Measurements from ENCODE around the gene MKNK1.

Gene MKNK1

DNA sequence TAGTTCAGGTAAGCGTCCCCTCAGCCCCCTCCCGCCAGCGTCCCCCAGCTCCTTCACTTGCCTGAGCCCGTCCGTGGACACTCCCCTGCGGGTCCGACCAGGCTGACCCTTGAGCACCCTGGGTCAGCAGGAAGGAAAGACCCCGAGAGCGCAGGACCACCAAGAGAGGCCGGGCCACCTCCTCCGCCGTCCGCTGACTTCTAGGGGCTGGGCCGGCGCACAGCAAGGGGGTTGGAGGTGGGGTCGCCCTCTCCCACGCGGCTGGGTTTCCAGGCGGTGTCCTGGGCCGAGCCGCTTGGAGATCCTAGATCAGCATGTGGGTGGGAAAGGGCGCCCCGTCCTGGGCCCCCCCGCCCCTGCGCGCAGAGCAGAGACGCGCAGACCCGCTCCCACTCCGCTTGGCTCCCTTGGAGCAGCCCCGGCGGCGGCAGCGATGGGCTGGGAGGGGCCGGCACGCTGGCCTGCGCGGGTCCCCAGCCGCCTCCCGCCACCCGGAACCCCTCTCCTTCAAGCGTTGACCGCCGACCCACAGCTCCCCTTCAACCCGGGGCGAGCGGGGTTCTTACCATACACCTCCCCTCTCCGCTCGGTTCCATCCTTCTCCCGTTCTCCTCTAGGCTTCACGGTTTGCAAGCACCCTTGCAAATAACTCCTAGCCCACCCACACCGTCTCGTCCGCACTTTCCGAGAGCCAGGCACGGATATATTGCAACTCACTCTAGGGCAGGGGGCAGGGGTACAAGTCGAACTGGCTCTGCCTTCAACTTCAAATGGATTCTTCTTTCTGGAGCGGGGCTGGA lies 60.1 kb downstream of the MKNK1 start:
- Histone ChIP-seq H2AFZ (ENCODE audit: low read depth, low read length, severe bottlenecking) (no peak overlapping the region), H3K27me3 (ENCODE audit: low read length) (no peaks in the 10 kb centered on the region), H3K9me3 (ENCODE audit: insufficient read depth, low read length) (no peaks in the 10 kb centered on the region), H3K27ac (ENCODE audit: low read depth, low read length) (no peak overlapping the region), H3K9ac (ENCODE audit: low read length) (no peak overlapping the region), H3K4me2 (ENCODE audit: low read depth, low read length, poor library complexity, severe bottlenecking) (no peak overlapping the region), H3F3A (ENCODE audit: insufficient read depth) (no peaks in the 10 kb centered on the region), H3K4me3 (ENCODE audit: insufficient read depth, low read length, poor library complexity, severe bottlenecking) (no peak overlapping the region), H3K36me3 (ENCODE audit: low read length) (no peaks in the 10 kb centered on the region), H4K20me1 (ENCODE audit: low read depth, low read length) (no peaks in the 10 kb centered on the region), H3K9me2 (replicated peaks; ENCODE audit: insufficient read depth, low read length) (no peaks in the 10 kb centered on the region), H3K79me2 (ENCODE audit: insufficient read depth, low read length) (no peaks in the 10 kb centered on the region)
- TF ChIP-seq EZH2phosphoT487 (conservative IDR thresholded peaks at IDR 0.05; ENCODE audit: low read length) = no peak
- TF ChIP-seq CTCF (IDR thresholded peaks at IDR 0.05; ENCODE audit: insufficient read depth, low read length, poor library complexity, severe bottlenecking) = no peak

GRCh38 chr1:46543382-46543760 lies 60.7 kb downstream of the MKNK1 start:
- Histone ChIP-seq H3K9me2 (replicated peaks; ENCODE audit: insufficient read depth, low read length) (no peaks in the 10 kb centered on the region), H4K20me1 (ENCODE audit: low read depth, low read length) (no peaks in the 10 kb centered on the region), H3K36me3 (ENCODE audit: low read length) (no peaks in the 10 kb centered on the region), H3K27me3 (ENCODE audit: low read length) (no peaks in the 10 kb centered on the region), H3K4me3 (ENCODE audit: insufficient read depth, low read length, poor library complexity, severe bottlenecking) (no peak overlapping the region), H3K9ac (ENCODE audit: low read length) (no peak overlapping the region), H3K4me2 (ENCODE audit: low read depth, low read length, poor library complexity, severe bottlenecking) (no peak overlapping the region), H3K79me2 (ENCODE audit: insufficient read depth, low read length) (no peaks in the 10 kb centered on the region), H2AFZ (ENCODE audit: low read depth, low read length, severe bottlenecking) (no peak overlapping the region), H3F3A (ENCODE audit: insufficient read depth) (no peaks in the 10 kb centered on the region), H3K27ac (ENCODE audit: low read depth, low read length) (no peak overlapping the region), H3K9me3 (ENCODE audit: insufficient read depth, low read length) (no peaks in the 10 kb centered on the region)
- no peak for TF ChIP-seq CTCF (IDR thresholded peaks at IDR 0.05; ENCODE audit: insufficient read depth, low read length, poor library complexity, severe bottlenecking)
- no peak for TF ChIP-seq EZH2phosphoT487 (conservative IDR thresholded peaks at IDR 0.05; ENCODE audit: low read length)

GRCh38 chr1:46539972-46540371 lies 64.1 kb downstream of the MKNK1 start:
- Histone ChIP-seq H3K27me3 (ENCODE audit: low read length) (no peaks in the 10 kb centered on the region), H3K9me2 (replicated peaks; ENCODE audit: insufficient read depth, low read length) (no peaks in the 10 kb centered on the region), H3K27ac (ENCODE audit: low read depth, low read length) (no peak overlapping the region), H3K9me3 (ENCODE audit: insufficient read depth, low read length) (no peaks in the 10 kb centered on the region), H3K4me2 (ENCODE audit: low read depth, low read length, poor library complexity, severe bottlenecking) (no peak overlapping the region), H3K79me2 (ENCODE audit: insufficient read depth, low read length) (no peaks in the 10 kb centered on the region), H4K20me1 (ENCODE audit: low read depth, low read length) (no peaks in the 10 kb centered on the region), H3F3A (ENCODE audit: insufficient read depth) (no peaks in the 10 kb centered on the region), H3K4me3 (ENCODE audit: insufficient read depth, low read length, poor library complexity, severe bottlenecking) (no peak overlapping the region), H3K9ac (ENCODE audit: low read length) (no peak overlapping the region), H2AFZ (ENCODE audit: low read depth, low read length, severe bottlenecking) (no peak overlapping the region), H3K36me3 (ENCODE audit: low read length) (no peaks in the 10 kb centered on the region)
- TF ChIP-seq EZH2phosphoT487 (conservative IDR thresholded peaks at IDR 0.05; ENCODE audit: low read length) (no peak), CTCF (IDR thresholded peaks at IDR 0.05; ENCODE audit: insufficient read depth, low read length, poor library complexity, severe bottlenecking) (no peak)
